Metanephros (tissue), 2 donors: ENCODE measurements around the gene TTC1. TPM values are rescaled to one million over a fixed set of nuclear protein-coding genes. Genes with fewer than 3 reads are reported as not detected.

Experiments used
- small RNA-seq: library from RNA; depleted of rRNA; stranded (forward); fragments of <200 nt; gene quantifications from one replicate; pipeline ENCODE3, GENCODE V24; 2014; ENCODE audit warnings: low replicate concordance
- total RNA-seq: library from RNA; depleted of rRNA; stranded (reverse); fragments of >200 nt; gene quantifications from one replicate; pipeline ENCODE4 v1.2.3, GENCODE V29; 2014

The TTC1 gene
- total RNA-seq: 26.3 TPM

GRCh38 chr5:160008877-160009590 is at the start of gene TTC1:
Gene TTC1, plus strand, starts transcription at chr5:160009139. Its CDS starts 1,390 bp downstream, at chr5:160010529.

Small RNA genes lying within 50 kb of the gene (small RNA-seq; reads per million reads assigned to genes)
- gene RF00019: not detected

Other genes starting within 250 kb of the TTC1 start
- gene ADRA1B, start 92.7 kb upstream of the TTC1 start, total RNA-seq: 1.5 TPM
- 31.2 TPM for gene PWWP2A, start 110.3 kb downstream of the TTC1 start, total RNA-seq
- not detected for gene FABP6, start 220.4 kb downstream of the TTC1 start, total RNA-seq